ENCODE data around the gene ZNF684.
A peak's percentile ranks its signal among the peaks of the same experiment; 100 is the strongest.
"Not testable (repeated sequence)": the region's sequence is repeated elsewhere in the genome, so short reads cannot be mapped to it uniquely, and the experiment has no call there.

ZNF684 gene

GRCh38 chr1:40531381-40532061 lies at the start of gene ZNF684:
ZNF684 (plus strand) TSS chr1:40531637; CDS start chr1:40533167, 1,530 bp downstream.
- peak; percentile 90 for DNase-seq

GRCh38 chr1:40495315-40495903 lies 36.0 kb upstream of the ZNF684 start:
- DNase-seq: no peak

- not testable (repeated sequence) for DNase-seq
These were observed 28.8 kb upstream of the ZNF684 start for GRCh38 chr1:40502651-40503050.

GRCh38 chr1:40507973-40508372 lies 23.5 kb upstream of the ZNF684 start:
- DNase-seq: no peak

DNA sequence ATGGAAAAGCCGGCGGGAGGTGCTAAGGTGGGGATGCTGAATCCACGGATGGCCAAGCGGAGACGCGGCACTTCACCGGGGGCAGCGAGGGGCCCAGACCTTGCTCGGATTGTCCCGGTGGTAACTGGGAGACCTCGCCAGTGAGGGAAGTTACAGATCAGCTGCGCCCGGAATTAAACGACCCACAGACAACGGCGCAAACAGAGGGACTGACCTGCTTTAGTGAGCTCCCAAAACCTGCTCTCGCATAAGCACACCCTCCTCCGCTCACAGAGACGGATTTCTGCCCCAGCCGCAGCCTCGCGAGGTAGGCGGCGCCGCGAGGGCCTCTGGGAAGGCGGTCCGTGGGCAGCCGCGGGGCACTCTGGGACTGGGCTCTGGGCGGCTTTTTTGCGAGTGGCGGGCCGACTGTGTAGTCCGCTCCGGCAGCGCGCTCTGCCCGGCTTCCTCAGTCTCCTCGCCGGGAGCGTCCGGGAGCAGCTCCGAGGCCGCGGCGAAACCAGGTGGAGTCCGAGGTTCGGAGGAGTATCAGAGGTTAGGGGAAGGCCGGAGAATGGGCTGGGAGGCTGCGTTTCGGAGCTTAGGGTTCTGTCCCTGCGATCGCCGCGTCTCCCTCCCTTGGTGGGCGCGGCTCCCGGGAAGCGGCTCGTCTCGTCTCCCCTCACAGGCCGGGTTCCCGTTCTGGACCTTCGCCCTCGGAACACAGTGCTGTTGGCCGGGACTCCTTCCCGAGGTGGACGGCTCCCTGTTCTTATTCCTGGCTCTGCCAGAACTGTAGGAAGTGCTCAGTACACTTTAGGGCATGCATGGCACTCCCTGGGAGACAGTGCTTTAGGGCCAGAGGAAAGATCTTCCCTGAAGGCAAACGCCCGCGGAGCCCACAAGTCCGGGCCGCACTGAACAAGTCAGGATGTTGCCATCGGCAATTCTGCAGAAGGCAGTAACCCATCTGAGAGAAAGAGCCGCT lies 22.8 kb upstream of the ZNF684 start, which contains the start of gene EXO5:
TSS of gene EXO5 (plus strand) at position 393 of the 967 bp plus-strand sequence. CDS start 5,778 bp downstream, outside the sequence.
- DNase-seq: peak; percentile 81 to 83

- DNase-seq: no peak
These were observed 11.9 kb upstream of the ZNF684 start for GRCh38 chr1:40519517-40519916.

- DNase-seq: no peak
These were observed 579 bp upstream of the ZNF684 start for GRCh38 chr1:40530735-40531380.

GRCh38 chr1:40532062-40532389 lies 589 bp downstream of the ZNF684 start:
- DNase-seq: no peak

GRCh38 chr1:40532844-40533424 lies 1.5 kb downstream of the ZNF684 start:
- DNase-seq: peak; percentile 18 to 55

GRCh38 chr1:40534589-40534988 lies 3.2 kb downstream of the ZNF684 start:
- no peak for DNase-seq

- no peak for DNase-seq
These were observed 4.3 kb downstream of the ZNF684 start for GRCh38 chr1:40535732-40536131.

- no peak for DNase-seq
These were observed 7.9 kb downstream of the ZNF684 start for GRCh38 chr1:40539338-40539737.

GRCh38 chr1:40546957-40547356 lies 15.5 kb downstream of the ZNF684 start:
- DNase-seq: no peak

GRCh38 chr1:40553017-40553416 lies 21.6 kb downstream of the ZNF684 start:
- no peak for DNase-seq

DNA sequence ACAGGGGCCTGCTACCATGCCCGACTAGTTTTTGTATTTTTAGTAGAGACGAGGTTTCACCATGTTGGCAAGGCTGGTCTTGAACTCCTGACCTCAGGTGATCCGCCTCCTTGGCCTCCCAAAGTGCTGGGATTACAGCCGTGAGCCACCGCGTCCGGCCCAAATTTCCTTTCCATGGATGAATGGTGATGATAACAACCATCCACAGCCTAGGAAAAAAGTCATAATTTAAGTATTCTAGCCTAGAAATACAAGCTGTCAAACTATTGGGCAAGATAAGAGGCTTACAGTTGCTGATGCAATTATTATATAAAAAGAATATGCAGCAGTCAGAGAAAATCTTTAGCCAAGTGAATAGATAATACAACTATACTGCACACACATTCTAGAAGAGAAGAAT lies 23.4 kb downstream of the ZNF684 start:
- DNase-seq: not testable (repeated sequence)

DNA sequence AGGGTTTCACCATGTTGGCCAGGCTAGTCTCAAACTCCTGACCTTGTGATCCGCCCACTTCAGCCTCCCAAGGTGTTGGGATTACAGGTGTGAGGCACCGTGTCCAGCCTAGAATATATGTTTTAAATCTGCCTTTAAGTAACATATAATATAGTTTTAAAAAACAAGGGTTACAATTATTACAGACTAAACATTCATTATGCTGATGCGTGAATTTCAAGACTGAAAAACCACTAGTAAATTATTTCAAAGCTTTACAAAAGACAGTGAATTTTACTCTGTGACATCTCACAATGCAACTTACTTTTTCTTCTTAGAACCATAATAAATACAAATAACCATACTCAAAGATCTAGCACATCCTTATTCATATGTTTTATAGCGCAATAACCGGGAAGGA lies 24.7 kb downstream of the ZNF684 start:
- DNase-seq: no peak

GRCh38 chr1:40558241-40558640 lies 26.8 kb downstream of the ZNF684 start:
- DNase-seq: not testable (repeated sequence)

GRCh38 chr1:40562185-40562584 lies 30.7 kb downstream of the ZNF684 start:
- DNase-seq: no peak

DNA sequence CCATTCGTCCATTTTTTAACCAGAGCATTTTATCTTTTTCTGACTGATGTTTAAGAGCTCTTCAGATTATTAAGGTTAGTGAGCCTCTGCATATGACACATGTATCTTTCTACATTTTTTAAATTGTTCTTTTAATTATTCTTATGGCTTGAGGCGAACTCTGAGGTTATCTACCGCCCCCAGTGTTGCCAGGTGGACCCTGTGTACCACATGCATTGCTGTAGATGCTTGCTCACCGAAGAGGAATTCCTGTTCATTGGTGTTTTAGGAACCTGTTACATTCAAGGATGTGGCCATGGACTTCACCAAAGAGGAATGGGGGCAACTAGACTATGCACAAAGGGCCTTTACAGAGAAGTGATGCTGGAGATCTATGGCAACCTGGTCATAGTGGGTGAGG lies 31.8 kb downstream of the ZNF684 start:
- no peak for DNase-seq

- DNase-seq: no peak
These were observed 33.1 kb downstream of the ZNF684 start for GRCh38 chr1:40564506-40564905.

GRCh38 chr1:40564913-40565312 lies 33.5 kb downstream of the ZNF684 start:
- no peak for DNase-seq

GRCh38 chr1:40567825-40568224 lies 36.4 kb downstream of the ZNF684 start:
- DNase-seq: no peak

- peak in 1 of 2 donors; percentile 13 for DNase-seq
These were observed 43.4 kb downstream of the ZNF684 start for GRCh38 chr1:40574805-40575204.

All from CD4-positive, alpha-beta T cell treated with Interleukin-1 beta for 1 hour (primary cell).